Mucosa of rectum (tissue), 2 donors: ENCODE data around the gene IL18R1.

ENCODE experiments used
- H3K27ac ChIP-seq, 2 donors: one replicate each; pipeline ENCODE4 v1.7.0; 2013; ENCODE audit warnings: inconsistent platforms in 2 of 2, low read depth in 2 of 2, low read length in 2 of 2
- H3K27me3 ChIP-seq, 2 donors: one replicate each; pipeline ENCODE4 v1.7.0; 2013; ENCODE audit warnings: low read length in 2 of 2; ENCODE audit not compliant: control insufficient read depth in 2 of 2, insufficient read depth in 2 of 2
- H3K36me3 ChIP-seq, 2 donors: one replicate each; pipeline ENCODE4 v1.7.0; 2013; ENCODE audit warnings: low read length in 2 of 2; ENCODE audit not compliant: control insufficient read depth in 2 of 2, insufficient read depth in 2 of 2
- H3K4me1 ChIP-seq, 2 donors: one replicate each; pipeline ENCODE4 v1.7.0; 2013; ENCODE audit warnings: low read length in 2 of 2, mild to moderate bottlenecking in 1 of 2; ENCODE audit not compliant: control insufficient read depth in 2 of 2, insufficient read depth in 2 of 2
- H3K4me3 ChIP-seq, 2 donors: one replicate each; pipeline ENCODE4 v1.7.0; 2013; ENCODE audit warnings: low read length in 2 of 2
- H3K9ac ChIP-seq, 2 donors: one replicate each; pipeline ENCODE4 v1.7.0; 2013; ENCODE audit warnings: low read length in 2 of 2, low read depth in 1 of 2, mild to moderate bottlenecking in 1 of 2
- H3K9me3 ChIP-seq, 2 donors: one replicate each; pipeline ENCODE4 v1.7.0; 2013; ENCODE audit warnings: low read length in 2 of 2; ENCODE audit not compliant: control insufficient read depth in 2 of 2
- donor health status: healthy.
- donor health status: Normal muscosa, but diverticular disease.

IL18R1 gene

GRCh38 chr2:102410952-102411351 lies 55.4 kb downstream of the IL18R1 start:
- no peak overlapping the region for H3K9ac ChIP-seq
- H3K36me3 ChIP-seq, result no peaks in the 10 kb centered on the region
- H3K27me3 ChIP-seq, result no peaks in the 10 kb centered on the region
- H3K9me3 ChIP-seq, result no peaks in the 10 kb centered on the region
- no peak overlapping the region for H3K4me3 ChIP-seq
- H3K4me1 ChIP-seq, result no peaks in the 10 kb centered on the region
- H3K27ac ChIP-seq, result no peak overlapping the region

- no peak overlapping the region for H3K27ac ChIP-seq
- H3K4me3 ChIP-seq, result no peak overlapping the region
- H3K36me3 ChIP-seq, result no peaks in the 10 kb centered on the region
- no peaks in the 10 kb centered on the region for H3K27me3 ChIP-seq
- H3K9ac ChIP-seq, result no peak overlapping the region
- no peaks in the 10 kb centered on the region for H3K9me3 ChIP-seq
- peaks cover 0 to under 1% of the 10 kb centered on the region in 2 donors for H3K4me1 ChIP-seq
Observed at GRCh38 chr2:102412199-102412598, 56.6 kb downstream of the IL18R1 start.

DNA sequence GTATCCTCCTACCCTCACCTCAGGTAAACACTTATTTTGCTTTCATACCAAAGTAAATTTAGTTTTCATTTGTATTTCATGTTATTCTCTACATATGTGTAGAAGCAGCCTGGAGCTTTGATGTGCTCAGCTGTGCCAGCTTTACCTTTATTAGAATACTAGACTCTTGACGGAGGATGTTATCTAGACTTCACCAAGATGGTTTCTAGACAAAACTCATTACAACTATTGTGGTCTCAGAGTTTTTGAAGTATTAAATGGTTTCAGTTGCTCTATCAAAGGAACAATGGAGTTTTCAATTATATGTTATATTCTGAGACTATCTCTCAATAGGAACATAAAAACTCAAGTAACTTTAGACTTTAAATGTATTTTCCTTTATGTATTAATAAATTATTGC lies 62.4 kb downstream of the IL18R1 start:
- Histone ChIP-seq H3K4me1 (peaks cover 0 to 5% of the 10 kb centered on the region in 2 donors), H3K36me3 (no peaks in the 10 kb centered on the region), H3K9me3 (no peaks in the 10 kb centered on the region), H3K27ac (peak overlapping the region in 1 of 2 donors; percentile 21), H3K4me3 (no peak overlapping the region), H3K9ac (no peak overlapping the region), H3K27me3 (peaks cover 0 to 4% of the 10 kb centered on the region in 2 donors)

GRCh38 chr2:102418421-102418961 lies 62.9 kb downstream of the IL18R1 start:
- H3K27ac ChIP-seq, result peak overlapping the region in 1 of 2 donors; percentile 40
- H3K4me1 ChIP-seq, result peaks cover 0 to 5% of the 10 kb centered on the region in 2 donors
- H3K36me3 ChIP-seq, result no peaks in the 10 kb centered on the region
- H3K27me3 ChIP-seq, result peaks cover 0 to 4% of the 10 kb centered on the region in 2 donors
- H3K4me3 ChIP-seq, result no peak overlapping the region
- H3K9ac ChIP-seq, result no peak overlapping the region
- H3K9me3 ChIP-seq, result no peaks in the 10 kb centered on the region

- no peaks in the 10 kb centered on the region for H3K9me3 ChIP-seq
- peaks cover 0 to 4% of the 10 kb centered on the region in 2 donors for H3K27me3 ChIP-seq
- peak overlapping the region in 1 of 2 donors; percentile 5 for H3K4me3 ChIP-seq
- no peak overlapping the region for H3K9ac ChIP-seq
- H3K27ac ChIP-seq, result peak overlapping the region in 1 of 2 donors; percentile 11
- no peaks in the 10 kb centered on the region for H3K36me3 ChIP-seq
- peaks cover 0 to 5% of the 10 kb centered on the region in 2 donors for H3K4me1 ChIP-seq
Observed at GRCh38 chr2:102420290-102420689, 64.7 kb downstream of the IL18R1 start.

DNA sequence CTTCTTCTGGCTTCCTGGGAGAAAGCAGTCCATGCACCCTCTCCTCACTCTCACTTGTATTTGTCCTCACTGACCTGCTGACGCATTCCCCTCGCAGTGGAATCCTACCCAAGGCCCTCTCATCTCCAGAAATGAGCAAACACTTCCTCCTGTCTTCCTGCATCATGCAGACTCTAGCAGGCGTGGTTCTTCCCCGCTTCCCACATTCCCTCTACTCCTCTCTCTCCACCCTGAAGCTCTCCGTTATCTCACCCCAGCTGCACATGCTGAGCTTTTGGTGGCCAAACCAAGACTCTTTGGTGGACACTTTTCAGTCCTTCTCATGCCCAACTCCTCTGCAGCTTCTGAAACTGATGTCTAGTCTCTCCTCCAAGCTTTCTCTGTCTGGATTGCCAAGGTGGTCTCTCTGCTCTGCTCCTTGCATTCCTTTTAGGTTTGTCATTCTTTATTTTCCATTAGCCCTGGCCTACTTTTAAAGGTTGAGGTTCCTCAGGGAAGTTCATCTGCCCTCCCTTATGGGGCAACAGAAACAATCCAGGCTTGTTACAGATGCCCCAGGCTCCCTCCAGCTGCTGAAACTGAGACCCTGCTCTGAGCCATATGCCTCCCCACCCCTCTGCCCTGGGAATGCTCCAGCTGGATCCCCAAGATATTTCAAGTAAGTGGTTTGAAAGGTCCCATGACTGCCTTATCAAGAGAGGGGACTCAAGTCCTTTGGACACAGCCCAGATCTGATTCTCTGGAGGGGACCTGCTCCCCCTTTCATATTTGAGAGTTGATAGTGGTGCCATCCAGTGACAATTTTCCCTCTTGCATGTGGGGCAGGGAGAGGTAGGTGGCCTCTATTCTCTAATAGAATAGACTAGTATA lies 66.5 kb downstream of the IL18R1 start:
- Histone ChIP-seq H3K27ac (no peak overlapping the region), H3K27me3 (peaks cover 0 to 4% of the 10 kb centered on the region in 2 donors), H3K4me1 (peaks cover 0 to 5% of the 10 kb centered on the region in 2 donors), H3K4me3 (no peak overlapping the region), H3K9ac (no peak overlapping the region), H3K9me3 (no peaks in the 10 kb centered on the region), H3K36me3 (no peaks in the 10 kb centered on the region)

- Histone ChIP-seq H3K9me3 (no peaks in the 10 kb centered on the region), H3K27ac (no peak within 1 kb of the TSS), H3K27me3 (peaks cover 0 to 4% of the 10 kb centered on the region in 2 donors), H3K9ac (no peak within 1 kb of the TSS), H3K4me3 (no peak within 1 kb of the TSS), H3K36me3 (no peaks in the 10 kb centered on the region), H3K4me1 (no peaks in the 10 kb centered on the region)
Observed at GRCh38 chr2:102422910-102423309, 67.3 kb downstream of the IL18R1 start, which contains the start of gene IL18RAP. Gene IL18RAP (plus strand): TSS chr2:102423160. CDS start chr2:102423278, 118 bp downstream.

- Histone ChIP-seq H3K36me3 (no peaks in the 10 kb centered on the region), H3K4me3 (no peak overlapping the region), H3K27ac (no peak overlapping the region), H3K4me1 (no peaks in the 10 kb centered on the region), H3K27me3 (peaks cover 0 to 4% of the 10 kb centered on the region in 2 donors), H3K9me3 (no peaks in the 10 kb centered on the region), H3K9ac (no peak overlapping the region)
Observed at GRCh38 chr2:102423368-102423767, 67.8 kb downstream of the IL18R1 start.

DNA sequence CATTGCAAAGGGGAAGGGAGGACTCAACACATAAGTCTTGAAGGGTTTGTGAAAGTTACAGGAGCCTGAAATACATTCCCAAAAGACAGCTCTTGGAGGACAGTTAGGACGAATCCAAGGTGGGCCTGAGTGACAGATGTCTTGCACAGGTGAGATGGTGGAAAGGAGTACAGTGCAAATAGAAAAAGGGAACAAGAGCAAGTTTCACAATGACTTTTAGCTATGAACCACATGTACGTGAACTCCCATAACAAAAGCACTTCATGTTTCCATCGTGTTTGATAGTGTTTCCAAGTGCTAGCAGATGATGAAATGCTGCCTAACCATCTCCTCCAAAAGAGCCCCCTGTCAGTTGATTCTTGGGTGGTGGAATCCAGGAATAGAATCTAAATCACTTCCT lies 69.2 kb downstream of the IL18R1 start:
- H3K27ac ChIP-seq, result no peak overlapping the region
- H3K4me3 ChIP-seq, result no peak overlapping the region
- no peaks in the 10 kb centered on the region for H3K4me1 ChIP-seq
- no peaks in the 10 kb centered on the region for H3K9me3 ChIP-seq
- H3K27me3 ChIP-seq, result peaks cover 0 to 4% of the 10 kb centered on the region in 2 donors
- H3K36me3 ChIP-seq, result no peaks in the 10 kb centered on the region
- H3K9ac ChIP-seq, result no peak overlapping the region

GRCh38 chr2:102425441-102426132 lies 70.0 kb downstream of the IL18R1 start:
- Histone ChIP-seq H3K4me3 (no peak overlapping the region), H3K36me3 (no peaks in the 10 kb centered on the region), H3K9me3 (no peaks in the 10 kb centered on the region), H3K4me1 (no peaks in the 10 kb centered on the region), H3K27me3 (peaks cover 0 to 4% of the 10 kb centered on the region in 2 donors), H3K27ac (no peak overlapping the region), H3K9ac (no peak overlapping the region)
